ENCODE data around the gene POPDC2.

- TF ChIP-seq CTCF (IDR thresholded peaks at IDR 0.05) (no peak), EZH2 (IDR thresholded peaks at IDR 0.05; ENCODE audit: borderline replicate concordance, insufficient read depth, low read depth, low read length, poor library complexity, severe bottlenecking) (no peak)
Observed at GRCh38 chr3:119653876-119654275, 6.5 kb downstream of the POPDC2 start.
